H54 (cell line): Measurements from ENCODE around the gene CDX1.

Source experiments
- DNase-seq: peaks from one replicate; pipeline ENCODE4 v3.0.0; 2011; ENCODE audit warnings: low spot score, mixed read lengths; ENCODE audit not compliant: insufficient read length
- FAIRE-seq: peaks from 3 replicates; lab custom pipeline; 2011; peaks lifted over from hg19 to GRCh38; lab: Jason Lieb, UNC
- POLR2A ChIP-seq: IDR thresholded peaks from 2 replicates; pipeline ENCODE4 v1.6.1; 2011; ENCODE audit warnings: low read depth, mild to moderate bottlenecking, low read length

The CDX1 gene

GRCh38 chr5:150136305-150137167 is 30.0 kb upstream of the CDX1 start:
- FAIRE-seq (no peak), DNase-seq (no peak)
- TF ChIP-seq POLR2A, result no peak

- FAIRE-seq (no peak), DNase-seq (no peak)
- TF ChIP-seq POLR2A, result no peak
Observed at GRCh38 chr5:150137168-150137957, 29.2 kb upstream of the CDX1 start.

GRCh38 chr5:150137997-150138396 is 28.6 kb upstream of the CDX1 start:
- TF ChIP-seq POLR2A, result no peak
- no peak for DNase-seq
- no peak for FAIRE-seq

- no peak for FAIRE-seq
- no peak for TF ChIP-seq POLR2A
Observed at GRCh38 chr5:150138551-150139265, 27.9 kb upstream of the CDX1 start.

GRCh38 chr5:150139334-150139733 is 27.2 kb upstream of the CDX1 start:
- no peak for DNase-seq

More at GRCh38 chr5:150138551-150139265, 27.9 kb upstream of the CDX1 start:
- DNase-seq, result peak; percentile 49

GRCh38 chr5:150140830-150141229 is 25.7 kb upstream of the CDX1 start:
- FAIRE-seq, result no peak
- DNase-seq, result no peak
- no peak for TF ChIP-seq POLR2A

More at GRCh38 chr5:150139334-150139733, 27.2 kb upstream of the CDX1 start:
- FAIRE-seq, result no peak
- no peak for TF ChIP-seq POLR2A

- no peak for TF ChIP-seq POLR2A
- DNase-seq (peak; percentile 58), FAIRE-seq (no peak)
Observed at GRCh38 chr5:150141544-150142184, 24.9 kb upstream of the CDX1 start.

- DNase-seq (no peak), FAIRE-seq (no peak)
- TF ChIP-seq POLR2A, result no peak
Observed at GRCh38 chr5:150142185-150142958, 24.2 kb upstream of the CDX1 start.

- FAIRE-seq, result no peak
- peak; percentile 45 for DNase-seq
- TF ChIP-seq POLR2A, result no peak
Observed at GRCh38 chr5:150142959-150143349, 23.6 kb upstream of the CDX1 start.

- DNase-seq (peak; percentile 80), FAIRE-seq (no peak)
- TF ChIP-seq POLR2A, result no peak; the same call in 1 of the 2 replicates
Observed at GRCh38 chr5:150143350-150144245, 23.0 kb upstream of the CDX1 start.

- DNase-seq (no peak), FAIRE-seq (no peak)
- no peak for TF ChIP-seq POLR2A
Observed at GRCh38 chr5:150144246-150144801, 22.3 kb upstream of the CDX1 start.
